Bladder microvascular endothelial cell (primary cell): ENCODE results near the gene GPBP1. TPM values are rescaled to one million over a fixed set of nuclear protein-coding genes. Genes with fewer than 3 reads are reported as not detected.

Experiments used
- total RNA-seq: library from RNA; depleted of rRNA; stranded (reverse); fragments of >200 nt; gene quantifications from 2 replicates; pipeline ENCODE4 v1.2.3, GENCODE V29; 2014

The GPBP1 gene
- total RNA-seq: 43.7 and 72.4 TPM in 2 replicates

GRCh38 chr5:57173319-57174127, at the start of gene GPBP1:
GPBP1 (plus strand) TSS chr5:57174059; CDS start chr5:57214131, 40,072 bp downstream.

Other genes starting within 250 kb of the GPBP1 start
- 9.4 and 18.8 TPM in 2 replicates for gene MIER3, start 221.9 kb upstream of the GPBP1 start, total RNA-seq